A673 (cell line): ENCODE data around the gene EPO. TPM values are rescaled to one million over a fixed set of nuclear protein-coding genes. Genes with fewer than 3 reads are reported as not detected.
"Not testable (repeated sequence)": the region's sequence is repeated elsewhere in the genome, so short reads cannot be mapped to it uniquely, and the experiment has no call there.

Source experiments
- BruUV-seq: library from RNA; stranded (reverse); fragments of 400-500 nt; replicated peaks from 2 replicates; lab custom pipeline; 2021; lab: Mats Ljungman, UMichigan
- CTCF ChIA-PET: fragments of 300-600 bp; sonication (Branson Sonifier 250); formaldehyde crosslinking; loops from one replicate; lab custom pipeline; 2022; ENCODE audit warnings: antibody characterized with exemption; lab: Charles Lee
- POLR2A ChIA-PET: fragments of 300-600 bp; sonication (Branson Sonifier 250); formaldehyde crosslinking; loops from one replicate; lab custom pipeline; 2022; ENCODE audit warnings: antibody characterized with exemption; ENCODE audit not compliant: low non-redundant PET; lab: Charles Lee
- DNase-seq: peaks from one replicate; pipeline ENCODE4 v3.0.0-alpha.2; 2015; ENCODE audit warnings: low spot score
- H3K27ac ChIP-seq: fragments of 200-600 bp; sonication (generic); 2 replicates; pipeline ENCODE4 v1.5.1; 2016; ENCODE audit warnings: mixed run types, low read depth, mild to moderate bottlenecking, mixed read lengths, antibody characterized with exemption, low read length; ENCODE audit not compliant: poor library complexity, severe bottlenecking
- H3K27me3 ChIP-seq: fragments of 200-600 bp; sonication (generic); replicated peaks from 2 replicates; pipeline ENCODE4 v1.6.1; 2017; ENCODE audit warnings: mixed run types, low read depth, mild to moderate bottlenecking, mixed read lengths, antibody characterized with exemption, low read length; ENCODE audit not compliant: insufficient read depth, poor library complexity
- H3K36me3 ChIP-seq: fragments of 200-600 bp; sonication (generic); 2 replicates; pipeline ENCODE4 v1.6.1; 2016; ENCODE audit warnings: mixed run types, mild to moderate bottlenecking, mixed read lengths, antibody characterized with exemption, low read length; ENCODE audit not compliant: insufficient read depth, poor library complexity, severe bottlenecking
- H3K4me1 ChIP-seq: fragments of 200-600 bp; sonication (generic); 2 replicates; pipeline ENCODE4 v1.6.1; 2017; ENCODE audit warnings: mixed run types, mild to moderate bottlenecking, mixed read lengths, antibody characterized with exemption, low read length; ENCODE audit not compliant: insufficient read depth, poor library complexity, severe bottlenecking
- H3K4me3 ChIP-seq: fragments of 200-600 bp; sonication (generic); 2 replicates; pipeline ENCODE4 v1.5.1; 2016; ENCODE audit warnings: low read depth, mixed run types, mild to moderate bottlenecking, mixed read lengths, low read length; ENCODE audit not compliant: poor library complexity, severe bottlenecking
- H3K9me3 ChIP-seq: fragments of 200-600 bp; sonication (generic); 2 replicates; pipeline ENCODE4 v1.6.1; 2016; ENCODE audit warnings: mixed run types, low read depth, mild to moderate bottlenecking, mixed read lengths, antibody characterized with exemption, low read length; ENCODE audit not compliant: poor library complexity, severe bottlenecking
- EZH2 ChIP-seq: fragments of 200-600 bp; sonication (generic); IDR thresholded peaks from 2 replicates; pipeline ENCODE4 v1.6.1; 2017; ENCODE audit warnings: borderline replicate concordance, low read depth, mild to moderate bottlenecking, mixed read lengths, antibody characterized with exemption, low read length; ENCODE audit not compliant: poor library complexity, severe bottlenecking
- intact Hi-C: fragments of 100-400 bp; cut with micrococcal nuclease; formaldehyde crosslinking; loops from one replicate; pipeline ENCODE4 v1.10.0; 2022; ENCODE audit not compliant: unreplicated experiment
- total RNA-seq: library from RNA; stranded (reverse); gene quantifications from 2 replicates; pipeline ENCODE4 v1.2.3, GENCODE V29; 2021
- TF ChIP-seq, protein P1 (sequence below): fragments of 300-800, 200-600 bp; sonication (generic); conservative IDR thresholded peaks from 2 replicates; pipeline ENCODE4 v1.5.1; 2017; ENCODE audit warnings: low read depth, mild to moderate bottlenecking, antibody characterized with exemption, low read length, moderate library complexity, mixed read lengths

EPO gene
- total RNA-seq, 1 experiment from 2014 or later: 0.21 TPM

GRCh38 chr7:100752994-100753393, 32.7 kb downstream of the EPO start:
- no TSS peak for BruUV-seq
- ChIA-PET POLR2A (no interaction called here), CTCF (no interaction called here)
- H3K27ac ChIP-seq: no peak overlapping the region
- no peaks in the 10 kb centered on the region for H3K9me3 ChIP-seq
- intact Hi-C loops: no loop called here
- H3K4me1 ChIP-seq: no peaks in the 10 kb centered on the region
- TF ChIP-seq, protein P1, sequence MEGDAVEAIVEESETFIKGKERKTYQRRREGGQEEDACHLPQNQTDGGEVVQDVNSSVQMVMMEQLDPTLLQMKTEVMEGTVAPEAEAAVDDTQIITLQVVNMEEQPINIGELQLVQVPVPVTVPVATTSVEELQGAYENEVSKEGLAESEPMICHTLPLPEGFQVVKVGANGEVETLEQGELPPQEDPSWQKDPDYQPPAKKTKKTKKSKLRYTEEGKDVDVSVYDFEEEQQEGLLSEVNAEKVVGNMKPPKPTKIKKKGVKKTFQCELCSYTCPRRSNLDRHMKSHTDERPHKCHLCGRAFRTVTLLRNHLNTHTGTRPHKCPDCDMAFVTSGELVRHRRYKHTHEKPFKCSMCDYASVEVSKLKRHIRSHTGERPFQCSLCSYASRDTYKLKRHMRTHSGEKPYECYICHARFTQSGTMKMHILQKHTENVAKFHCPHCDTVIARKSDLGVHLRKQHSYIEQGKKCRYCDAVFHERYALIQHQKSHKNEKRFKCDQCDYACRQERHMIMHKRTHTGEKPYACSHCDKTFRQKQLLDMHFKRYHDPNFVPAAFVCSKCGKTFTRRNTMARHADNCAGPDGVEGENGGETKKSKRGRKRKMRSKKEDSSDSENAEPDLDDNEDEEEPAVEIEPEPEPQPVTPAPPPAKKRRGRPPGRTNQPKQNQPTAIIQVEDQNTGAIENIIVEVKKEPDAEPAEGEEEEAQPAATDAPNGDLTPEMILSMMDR: no peak
- no peak for TF ChIP-seq EZH2
- H3K27me3 ChIP-seq: peaks cover 13% of the 10 kb centered on the region
- no peaks in the 10 kb centered on the region for H3K36me3 ChIP-seq
- no peak for DNase-seq
- H3K4me3 ChIP-seq: no peak overlapping the region

GRCh38 chr7:100753750-100754149, 33.5 kb downstream of the EPO start:
- DNase-seq: no peak
- H3K9me3 ChIP-seq: no peaks in the 10 kb centered on the region
- intact Hi-C loops: no loop called here
- no peaks in the 10 kb centered on the region for H3K36me3 ChIP-seq
- no peak overlapping the region for H3K4me3 ChIP-seq
- BruUV-seq: no TSS peak
- CTCF ChIA-PET: no interaction called here
- TF ChIP-seq, protein P1: no peak
- no peak for TF ChIP-seq EZH2
- POLR2A ChIA-PET: interaction anchor here (0.6 kb wide), 1 partner anchor 68 kb away, joined by 3 read pairs; no protein-coding TSS in a partner anchor
- H3K27ac ChIP-seq: no peak overlapping the region
- peaks cover 13% of the 10 kb centered on the region for H3K27me3 ChIP-seq
- no peaks in the 10 kb centered on the region for H3K4me1 ChIP-seq

DNA sequence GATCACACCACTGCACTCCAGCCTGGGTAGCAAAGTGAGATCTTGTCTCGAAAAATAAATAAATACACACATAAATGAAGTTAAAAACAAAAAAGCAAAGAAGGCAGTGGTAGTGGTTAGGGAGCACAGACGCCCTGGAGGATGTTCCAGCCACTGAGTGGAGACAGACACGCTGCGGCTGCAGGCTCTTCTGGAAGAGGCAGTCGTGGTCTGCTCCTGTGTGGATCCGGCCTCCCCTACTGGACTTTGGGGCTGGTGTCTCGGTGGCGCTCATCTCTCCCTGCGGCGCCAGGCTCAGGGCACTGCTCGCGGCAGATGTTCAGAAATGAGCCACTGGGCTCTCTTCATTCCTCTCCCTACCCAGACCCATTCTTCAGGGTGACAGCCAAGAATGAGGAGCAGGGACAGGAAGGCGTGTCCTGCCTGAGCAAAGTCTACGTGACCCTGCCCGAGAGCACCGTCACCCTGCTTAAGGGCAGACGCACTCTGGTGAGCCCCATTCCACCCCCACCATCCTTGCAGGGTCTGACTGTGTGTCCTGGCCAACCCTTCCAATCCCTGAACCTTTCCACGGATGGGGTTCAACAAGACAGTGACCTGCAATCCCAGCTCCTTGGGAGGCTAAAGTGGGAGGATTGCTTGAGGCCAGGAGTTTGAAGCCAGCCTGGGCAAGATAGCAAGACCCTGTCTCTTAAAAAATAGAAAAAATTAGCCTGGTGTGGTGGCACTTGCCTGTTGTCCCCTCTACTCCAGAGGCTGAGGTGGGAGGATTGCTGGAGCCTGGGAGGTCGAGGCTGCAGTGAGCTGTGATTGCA, 39.3 kb downstream of the EPO start:
- Histone ChIP-seq H3K4me1 (no peaks in the 10 kb centered on the region), H3K4me3 (no peak overlapping the region), H3K27ac (no peak overlapping the region), H3K27me3 (no peaks in the 10 kb centered on the region), H3K36me3 (no peaks in the 10 kb centered on the region), H3K9me3 (no peaks in the 10 kb centered on the region)
- BruUV-seq: no TSS peak
- intact Hi-C loops: no loop called here
- CTCF ChIA-PET: no interaction called here
- TF ChIP-seq EZH2: no peak
- TF ChIP-seq, protein P1: no peak
- POLR2A ChIA-PET: no interaction called here
- no peak for DNase-seq

- H3K4me3 ChIP-seq, H3K4me1 ChIP-seq, intact Hi-C loops, H3K27ac ChIP-seq, H3K36me3 ChIP-seq, DNase-seq, H3K9me3 ChIP-seq, BruUV-seq, H3K27me3 ChIP-seq: not testable (repeated sequence)
- POLR2A ChIA-PET: interaction anchor here (0.7 kb wide), 1 partner anchor 215 kb away, joined by 7 read pairs; no protein-coding TSS in a partner anchor
- CTCF ChIA-PET: interaction anchor here (0.6 kb wide), 1 partner anchor 297 kb away, joined by 4 read pairs; no protein-coding TSS in a partner anchor
Observed at GRCh38 chr7:100762841-100763240, 42.6 kb downstream of the EPO start.
